Measurements from ENCODE around the gene AOC3. TPM values are rescaled to one million over a fixed set of nuclear protein-coding genes. Genes with fewer than 3 reads are reported as not detected.
"Not testable (repeated sequence)": the region's sequence is repeated elsewhere in the genome, so short reads cannot be mapped to it uniquely, and the experiment has no call there.

Gene AOC3
- total and polyA plus RNA-seq, 12 donors = 21.6 to 133 (median 81.1) TPM

- H3K4me3 ChIP-seq = no peak overlapping the region
- H3K4me1 ChIP-seq (replicated peaks in 1 of 2) = no peaks in the 10 kb centered on the region
- no peak for DNase-seq
- no peaks in the 10 kb centered on the region for H3K27me3 ChIP-seq
- H3K27ac ChIP-seq = no peak overlapping the region
- no peaks in the 10 kb centered on the region for H3K9me3 ChIP-seq (replicated peaks in 1 of 3)
- H3K36me3 ChIP-seq (replicated peaks in 1 of 2) = no peaks in the 10 kb centered on the region
- WGBS, 4 donors = 32 to 60% (median 48%) methylated on average over 12 to 13 of the region's 13 CpGs
- intact Hi-C loops (cut with DNase I) = no loop called here
- no peak for TF ChIP-seq CTCF (IDR thresholded peaks at IDR 0.05)
- TF ChIP-seq POLR2A (IDR thresholded peaks at IDR 0.05) = no peak
Observed at GRCh38 chr17:42878123-42878880, 27.3 kb downstream of the AOC3 start.

- WGBS, 4 donors = 78 to 86% (median 82%) methylated on average over 6 to 8 of the region's 8 CpGs
Observed at GRCh38 chr17:42878924-42879595, 28.1 kb downstream of the AOC3 start.

GRCh38 chr17:42879596-42879985, 28.6 kb downstream of the AOC3 start:
- Histone ChIP-seq H3K27me3 (no peaks in the 10 kb centered on the region), H3K4me3 (no peak overlapping the region), H3K4me1 (replicated peaks in 1 of 2) (no peaks in the 10 kb centered on the region), H3K9me3 (replicated peaks in 1 of 3) (no peaks in the 10 kb centered on the region), H3K36me3 (replicated peaks in 1 of 2) (no peaks in the 10 kb centered on the region), H3K27ac (no peak overlapping the region)
- WGBS, 4 donors = 56 to 77% (median 61%) methylated on average over 1 to 6 of the region's 6 CpGs
- TF ChIP-seq CTCF (IDR thresholded peaks at IDR 0.05) (no peak), POLR2A (IDR thresholded peaks at IDR 0.05) (no peak)
- intact Hi-C loops (cut with DNase I) = no loop called here
- DNase-seq = no peak

More at GRCh38 chr17:42878924-42879595, 28.1 kb downstream of the AOC3 start:
- no peak overlapping the region for H3K4me3 ChIP-seq
- no peaks in the 10 kb centered on the region for H3K36me3 ChIP-seq (replicated peaks in 1 of 2)
- H3K4me1 ChIP-seq (replicated peaks in 1 of 2) = no peaks in the 10 kb centered on the region
- TF ChIP-seq POLR2A (IDR thresholded peaks at IDR 0.05) (no peak), CTCF (IDR thresholded peaks at IDR 0.05) (no peak)
- H3K9me3 ChIP-seq (replicated peaks in 1 of 3) = no peaks in the 10 kb centered on the region
- no peak overlapping the region for H3K27ac ChIP-seq
- no peaks in the 10 kb centered on the region for H3K27me3 ChIP-seq
- DNase-seq = no peak
- intact Hi-C loops (cut with DNase I) = no loop called here

- no peak for TF ChIP-seq POLR2A (IDR thresholded peaks at IDR 0.05)
- TF ChIP-seq CTCF (IDR thresholded peaks at IDR 0.05) = no peak
- Histone ChIP-seq H3K4me1 (replicated peaks in 1 of 2) (no peaks in the 10 kb centered on the region), H3K4me3 (no peak overlapping the region), H3K27ac (no peak overlapping the region), H3K27me3 (no peaks in the 10 kb centered on the region), H3K36me3 (replicated peaks in 1 of 2) (no peaks in the 10 kb centered on the region), H3K9me3 (replicated peaks in 1 of 3) (no peaks in the 10 kb centered on the region)
- WGBS, 4 donors = 76 to 81% (median 78%) methylated on average over 5 of the region's 5 CpGs
- intact Hi-C loops (cut with DNase I) = no loop called here
- no peak for DNase-seq
Observed at GRCh38 chr17:42880776-42881310, 29.8 kb downstream of the AOC3 start.

GRCh38 chr17:42881706-42882105, 30.7 kb downstream of the AOC3 start:
- H3K4me3 ChIP-seq = not testable (repeated sequence)

More at GRCh38 chr17:42881706-42882105, 30.7 kb downstream of the AOC3 start:
- DNase-seq; H3K4me1 ChIP-seq (replicated peaks in 1 of 2); intact Hi-C loops (cut with DNase I); H3K36me3 ChIP-seq (replicated peaks in 1 of 2); H3K27ac ChIP-seq; H3K27me3 ChIP-seq; H3K9me3 ChIP-seq (replicated peaks in 1 of 3): not testable (repeated sequence)
- 92 to 97% (median 93%) methylated on average over 6 of the region's 6 CpGs for WGBS, 4 donors

All from adrenal gland (tissue), 12 donors.